ENCODE measurements around the gene KCP. TPM values are rescaled to one million over a fixed set of nuclear protein-coding genes. Genes with fewer than 3 reads are reported as not detected.

The KCP gene
- total and polyA plus RNA-seq, 10 of the 15 experiments (the other 5 are each of a cell fraction or from before 2014, with no cell fraction given): 0.05 to 7.8 (median 2.5) TPM

- CTCF ChIA-PET: interaction anchor here (1.0 kb wide), 1 partner anchor 46 kb away, joined by 3 read pairs; no protein-coding TSS in a partner anchor
- in situ Hi-C loops (cut with MboI) (no loop called here), intact Hi-C loops (cut with micrococcal nuclease; ENCODE audit: unreplicated experiment) (no loop called here)
- no peaks in the 10 kb centered on the region for H3K79me2 ChIP-seq (ENCODE audit: control insufficient read depth, insufficient read depth, low read length)
- H3K4me3 ChIP-seq: no peak overlapping the region
- H3K27ac ChIP-seq (ENCODE audit: control insufficient read depth, insufficient read depth): no peak overlapping the region
- WGBS (ENCODE audit: insufficient coverage, insufficient replicate concordance, low lambda C conversion rate, missing lambda C conversion rate): 58% methylated on average over 16 of the region's 16 CpGs
- POLR2A ChIA-PET: no interaction called here
- no peak overlapping the region for H2AFZ ChIP-seq (ENCODE audit: control insufficient read depth, low read depth, low read length)
- H3K9me3 ChIP-seq (replicated peaks; ENCODE audit: control insufficient read depth, insufficient read depth, low read length): no peaks in the 10 kb centered on the region
- DNase-seq (ENCODE audit: low read depth, low spot score) (no peak), FAIRE-seq (no peak), ATAC-seq (no peak)
- TF ChIP-seq SMC3 (IDR thresholded peaks at IDR 0.05; ENCODE audit: borderline replicate concordance, low read length) (no peak), CTCF (IDR thresholded peaks at IDR 0.05 in 2 of 3, conservative IDR thresholded peaks at IDR 0.05 in 1 of 3; ENCODE audit: control insufficient read depth in 2 of 3, extremely low read depth in 1 of 3, insufficient read depth in 1 of 3, low read depth in 3 of 3, low read length in 3 of 3) (no peak), KAT2A (conservative IDR thresholded peaks at IDR 0.05; ENCODE audit: control insufficient read depth, low read depth, low read length) (no peak), MEF2A (IDR thresholded peaks at IDR 0.05; ENCODE audit: insufficient read depth, low read depth, low read length) (no peak), MTA3 (IDR thresholded peaks at IDR 0.05; ENCODE audit: borderline replicate concordance, low read length) (no peak), MLLT1 (IDR thresholded peaks at IDR 0.05) (no peak), GABPA (IDR thresholded peaks at IDR 0.05; ENCODE audit: low read depth) (no peak), NR2C1 (IDR thresholded peaks at IDR 0.05) (no peak), CHD4 (IDR thresholded peaks at IDR 0.05) (no peak), ESRRA (IDR thresholded peaks at IDR 0.05; ENCODE audit: low read length) (no peak), YY1 (IDR thresholded peaks at IDR 0.05; ENCODE audit: low read depth, low read length) (no peak), BACH1 (IDR thresholded peaks at IDR 0.05; ENCODE audit: borderline replicate concordance) (no peak), SUZ12 (IDR thresholded peaks at IDR 0.05; ENCODE audit: unreplicated experiment) (no peak), BHLHE40 (IDR thresholded peaks at IDR 0.05; ENCODE audit: borderline replicate concordance in 1 of 2, low read depth in 2 of 2, low read length in 1 of 2) (no peak)
- TF ChIP-seq, protein P1, sequence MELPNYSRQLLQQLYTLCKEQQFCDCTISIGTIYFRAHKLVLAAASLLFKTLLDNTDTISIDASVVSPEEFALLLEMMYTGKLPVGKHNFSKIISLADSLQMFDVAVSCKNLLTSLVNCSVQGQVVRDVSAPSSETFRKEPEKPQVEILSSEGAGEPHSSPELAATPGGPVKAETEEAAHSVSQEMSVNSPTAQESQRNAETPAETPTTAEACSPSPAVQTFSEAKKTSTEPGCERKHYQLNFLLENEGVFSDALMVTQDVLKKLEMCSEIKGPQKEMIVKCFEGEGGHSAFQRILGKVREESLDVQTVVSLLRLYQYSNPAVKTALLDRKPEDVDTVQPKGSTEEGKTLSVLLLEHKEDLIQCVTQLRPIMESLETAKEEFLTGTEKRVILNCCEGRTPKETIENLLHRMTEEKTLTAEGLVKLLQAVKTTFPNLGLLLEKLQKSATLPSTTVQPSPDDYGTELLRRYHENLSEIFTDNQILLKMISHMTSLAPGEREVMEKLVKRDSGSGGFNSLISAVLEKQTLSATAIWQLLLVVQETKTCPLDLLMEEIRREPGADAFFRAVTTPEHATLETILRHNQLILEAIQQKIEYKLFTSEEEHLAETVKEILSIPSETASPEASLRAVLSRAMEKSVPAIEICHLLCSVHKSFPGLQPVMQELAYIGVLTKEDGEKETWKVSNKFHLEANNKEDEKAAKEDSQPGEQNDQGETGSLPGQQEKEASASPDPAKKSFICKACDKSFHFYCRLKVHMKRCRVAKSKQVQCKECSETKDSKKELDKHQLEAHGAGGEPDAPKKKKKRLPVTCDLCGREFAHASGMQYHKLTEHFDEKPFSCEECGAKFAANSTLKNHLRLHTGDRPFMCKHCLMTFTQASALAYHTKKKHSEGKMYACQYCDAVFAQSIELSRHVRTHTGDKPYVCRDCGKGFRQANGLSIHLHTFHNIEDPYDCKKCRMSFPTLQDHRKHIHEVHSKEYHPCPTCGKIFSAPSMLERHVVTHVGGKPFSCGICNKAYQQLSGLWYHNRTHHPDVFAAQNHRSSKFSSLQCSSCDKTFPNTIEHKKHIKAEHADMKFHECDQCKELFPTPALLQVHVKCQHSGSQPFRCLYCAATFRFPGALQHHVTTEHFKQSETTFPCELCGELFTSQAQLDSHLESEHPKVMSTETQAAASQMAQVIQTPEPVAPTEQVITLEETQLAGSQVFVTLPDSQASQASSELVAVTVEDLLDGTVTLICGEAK (IDR thresholded peaks at IDR 0.05; ENCODE audit: borderline replicate concordance): no peak
- no peaks in the 10 kb centered on the region for H3K36me3 ChIP-seq (ENCODE audit: control insufficient read depth in 2 of 2, insufficient read depth in 2 of 2, low read length in 1 of 2)
- H3K9ac ChIP-seq (ENCODE audit: control insufficient read depth, insufficient read depth, low read length): no peak overlapping the region
- H3K4me1 ChIP-seq (ENCODE audit: control insufficient read depth, insufficient read depth, low read length): no peaks in the 10 kb centered on the region; the same call in 1 of the 2 replicates
- SMC1A ChIA-PET (ENCODE audit: uncharacterized antibody, unreplicated experiment): no interaction called here
- BruUV-seq (replicated peaks): no TSS peak
- H3K27me3 ChIP-seq (replicated peaks in 1 of 2; ENCODE audit: control insufficient read depth in 2 of 2, insufficient read depth in 2 of 2, low read length in 1 of 2): peaks cover 0 to 2% of the 10 kb centered on the region in 2 experiments; a peak in 3 of 4 replicates
- H3K4me2 ChIP-seq (ENCODE audit: control insufficient read depth, insufficient read depth): no peak overlapping the region
- H4K20me1 ChIP-seq (ENCODE audit: control insufficient read depth, insufficient read depth): no peaks in the 10 kb centered on the region
- RAD21 ChIA-PET (ENCODE audit: unreplicated experiment): no interaction called here
These were observed 73.0 kb downstream of the KCP start for GRCh38 chr7:128837521-128837921.

Measured in GM12878 (cell line).